NCI-H446 treated with DMSO at 0.1 percent for 48 hours (cell line): ENCODE results near the gene FRMD4A.
"Not testable (repeated sequence)": the region's sequence is repeated elsewhere in the genome, so short reads cannot be mapped to it uniquely, and the experiment has no call there.

Experiments used
- DNase-seq: peaks from one replicate; lab custom pipeline; 2025; lab: John Stamatoyannopoulos, UW

FRMD4A gene

DNA sequence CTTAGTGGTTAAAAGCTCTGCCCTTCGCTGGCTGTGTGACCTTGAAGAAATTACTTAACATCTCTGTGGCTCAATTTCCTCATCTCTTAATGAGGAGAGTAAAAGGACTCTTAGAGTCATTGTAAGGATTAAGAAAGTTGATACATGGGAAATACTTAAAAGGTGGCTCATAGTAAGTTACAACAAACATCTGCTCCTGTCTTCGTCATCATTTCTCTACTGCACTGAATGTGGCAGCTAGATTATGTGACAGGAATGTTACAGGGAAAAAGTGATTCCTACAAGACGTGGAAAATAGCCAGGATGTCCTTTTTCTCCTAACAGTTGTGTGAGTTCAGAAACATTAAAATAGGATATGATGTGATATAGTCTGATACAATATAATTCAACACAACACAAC is 184.7 kb downstream of the FRMD4A start:
- no peak for DNase-seq

GRCh38 chr10:14144451-14144850 is 186.3 kb downstream of the FRMD4A start:
- DNase-seq = no peak

DNA sequence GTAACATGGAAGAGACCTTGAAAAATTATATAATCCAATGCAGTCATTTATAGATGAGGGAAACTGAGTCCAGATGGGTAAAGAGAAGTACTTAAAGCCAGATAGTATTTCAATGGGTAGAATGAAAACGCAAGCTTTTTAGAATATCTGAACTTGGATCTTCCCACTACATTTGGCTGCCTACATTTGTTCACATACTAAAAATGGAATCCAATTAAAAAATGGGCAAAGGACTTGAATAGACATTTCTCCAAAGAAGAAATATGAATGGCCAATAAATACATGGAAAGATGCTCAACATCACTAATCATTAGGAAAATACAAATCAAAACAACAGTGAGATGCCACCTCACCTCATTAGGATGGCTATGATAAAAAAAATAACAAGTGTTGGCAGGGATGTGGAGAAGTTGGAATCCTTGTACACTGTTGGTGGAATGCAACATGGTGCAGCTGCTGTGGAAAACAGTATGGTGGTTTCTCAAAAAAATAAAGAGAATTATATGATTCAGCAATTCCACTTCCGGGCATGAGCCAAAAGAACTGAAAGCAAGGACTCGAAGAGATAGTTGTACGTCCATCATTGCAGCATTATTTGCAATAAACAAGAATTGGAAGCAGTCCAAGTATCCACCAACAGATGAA is 188.0 kb downstream of the FRMD4A start:
- DNase-seq = no peak

- DNase-seq = no peak
Observed at GRCh38 chr10:14141283-14141682, 189.4 kb downstream of the FRMD4A start.

DNA sequence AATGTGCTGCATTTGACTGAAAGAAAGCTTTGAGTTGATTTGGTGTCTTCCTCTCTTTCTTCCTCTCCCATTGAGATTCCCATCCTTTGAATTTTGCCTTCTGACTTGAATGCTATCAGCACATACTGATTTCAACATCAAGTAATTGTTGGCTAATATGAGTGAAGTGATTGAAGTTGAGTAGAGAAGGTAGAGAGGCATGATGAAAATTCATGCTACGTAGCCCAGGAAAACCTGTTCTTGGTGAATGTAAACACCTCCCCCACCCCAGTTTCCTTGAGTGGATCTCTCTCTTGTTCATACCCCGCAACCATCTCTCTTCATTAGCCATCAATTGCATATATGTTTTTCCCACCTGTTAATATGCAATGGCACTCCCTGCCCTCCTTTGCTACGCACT is 193.3 kb downstream of the FRMD4A start:
- no peak for DNase-seq

DNA sequence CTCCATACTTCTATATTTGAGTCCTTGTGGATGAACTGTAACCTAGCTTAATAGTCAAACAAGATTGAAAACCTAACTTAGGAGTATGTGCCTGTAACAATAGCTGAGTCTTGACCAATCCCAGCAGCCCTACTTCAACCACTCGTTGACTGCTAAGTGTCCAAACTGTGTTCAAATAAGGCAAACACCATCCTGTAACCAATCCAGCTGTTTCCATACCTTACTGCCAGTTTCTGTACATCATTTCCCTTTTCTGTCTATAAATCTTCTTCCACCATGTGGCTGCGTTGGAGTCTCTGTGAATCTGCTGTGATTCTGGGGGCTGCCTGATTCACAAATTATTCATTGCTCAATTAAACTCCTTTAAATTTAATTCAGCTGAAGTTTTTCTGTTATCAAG is 195.5 kb downstream of the FRMD4A start:
- not testable (repeated sequence) for DNase-seq

GRCh38 chr10:14134275-14134674 is 196.4 kb downstream of the FRMD4A start:
- DNase-seq = no peak

GRCh38 chr10:14131261-14131960 is 199.3 kb downstream of the FRMD4A start:
- DNase-seq = no peak

DNA sequence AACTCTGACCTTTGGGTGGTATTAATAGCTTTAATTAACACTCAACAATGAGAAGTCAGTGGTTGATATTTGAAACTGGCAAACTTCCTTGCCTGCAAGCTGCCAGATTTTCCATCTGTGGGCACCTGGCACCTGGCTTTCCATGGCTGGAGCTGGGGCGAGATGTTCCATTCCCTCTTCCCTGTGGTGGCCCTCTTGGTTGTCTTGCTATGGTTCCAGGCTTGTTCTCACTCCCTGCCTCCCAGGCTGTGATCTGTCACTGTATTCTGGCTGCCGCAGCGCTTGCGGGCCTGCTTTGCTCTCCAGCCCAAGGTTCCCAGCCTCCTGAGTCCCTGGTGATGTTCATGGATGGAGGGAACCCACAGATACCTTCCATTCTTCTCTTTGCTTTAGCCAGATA is 201.0 kb downstream of the FRMD4A start:
- DNase-seq = no peak

GRCh38 chr10:14128519-14128918 is 202.2 kb downstream of the FRMD4A start:
- no peak for DNase-seq

DNA sequence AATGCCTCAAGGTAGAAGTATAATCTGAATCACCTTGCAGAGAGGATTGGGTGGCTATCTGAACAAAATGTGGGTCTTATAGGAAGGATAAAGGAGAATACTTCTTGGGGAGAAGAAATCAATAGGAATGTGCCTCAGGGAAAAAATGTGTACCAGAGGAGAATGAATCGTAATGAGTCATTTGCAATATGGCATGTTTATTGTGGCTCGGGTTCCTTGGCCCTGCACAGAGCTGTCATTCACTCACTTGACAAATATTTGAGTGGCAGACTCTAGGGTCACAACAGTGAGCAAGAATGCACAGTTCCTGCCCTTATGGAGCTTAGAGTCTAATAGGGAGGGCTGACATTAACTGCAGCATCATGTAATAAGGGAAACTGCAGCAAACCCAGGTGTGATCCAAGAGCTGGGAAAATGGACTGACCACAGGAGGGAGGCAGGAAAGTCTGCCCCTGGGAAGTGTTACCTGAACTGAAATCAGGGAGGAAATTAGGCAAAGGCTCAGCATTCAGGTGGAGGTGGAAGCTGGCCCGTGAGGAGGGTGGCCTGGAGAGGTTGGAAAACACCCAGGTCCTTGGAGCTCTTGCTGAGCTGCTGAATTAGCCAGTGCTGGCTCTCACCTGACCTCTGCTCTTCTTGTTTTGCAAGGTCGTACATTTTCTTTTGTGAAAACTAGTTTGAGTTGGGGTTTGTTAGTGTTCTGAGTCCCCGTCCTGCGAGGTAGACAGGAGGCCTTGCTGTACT is 203.9 kb downstream of the FRMD4A start:
- no peak for DNase-seq

- no peak for DNase-seq
Observed at GRCh38 chr10:14125564-14125963, 205.2 kb downstream of the FRMD4A start.

GRCh38 chr10:14124941-14125340 is 205.8 kb downstream of the FRMD4A start:
- DNase-seq = no peak

DNA sequence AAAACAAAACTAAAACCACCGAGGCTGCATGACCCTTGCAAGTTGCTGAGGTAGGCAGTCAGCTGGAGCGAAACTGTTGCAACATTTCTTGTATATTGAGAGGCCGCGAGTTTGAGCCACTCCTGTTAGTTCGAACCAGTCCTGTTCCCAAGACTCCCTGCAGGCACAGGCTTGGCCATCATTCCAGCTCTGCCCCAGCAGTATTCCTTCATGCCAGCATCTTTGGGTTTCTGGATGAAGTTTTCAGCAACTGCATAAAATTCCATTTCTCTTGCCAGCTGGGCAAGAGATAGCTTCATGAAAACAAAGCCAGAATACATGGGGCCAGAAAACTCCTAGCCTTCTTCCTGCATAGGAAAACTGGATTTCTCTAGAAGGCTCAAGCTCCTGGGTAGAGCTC is 207.6 kb downstream of the FRMD4A start:
- no peak for DNase-seq

GRCh38 chr10:14120812-14121211 is 209.9 kb downstream of the FRMD4A start:
- no peak for DNase-seq

DNA sequence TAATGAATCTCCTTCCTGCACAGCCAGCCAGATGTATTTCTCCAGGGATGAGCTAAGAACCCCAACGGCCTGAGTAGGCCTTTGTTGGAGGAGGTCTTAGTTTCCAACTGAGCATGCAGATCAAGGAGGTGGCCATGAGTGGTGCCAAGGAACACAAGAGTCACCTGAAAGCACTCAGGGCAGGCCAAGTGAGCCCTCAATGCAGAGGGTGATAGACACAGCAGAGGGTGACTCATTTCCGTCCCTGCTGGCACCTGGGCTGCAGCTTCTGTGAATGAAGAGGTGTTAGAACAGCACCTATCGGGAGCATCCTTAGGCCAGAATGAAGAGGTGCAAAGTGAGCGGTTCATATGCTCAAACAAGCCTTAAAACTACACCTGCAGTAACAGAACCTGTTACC is 211.8 kb downstream of the FRMD4A start:
- no peak for DNase-seq

GRCh38 chr10:14116837-14117236 is 213.9 kb downstream of the FRMD4A start:
- DNase-seq = no peak

DNA sequence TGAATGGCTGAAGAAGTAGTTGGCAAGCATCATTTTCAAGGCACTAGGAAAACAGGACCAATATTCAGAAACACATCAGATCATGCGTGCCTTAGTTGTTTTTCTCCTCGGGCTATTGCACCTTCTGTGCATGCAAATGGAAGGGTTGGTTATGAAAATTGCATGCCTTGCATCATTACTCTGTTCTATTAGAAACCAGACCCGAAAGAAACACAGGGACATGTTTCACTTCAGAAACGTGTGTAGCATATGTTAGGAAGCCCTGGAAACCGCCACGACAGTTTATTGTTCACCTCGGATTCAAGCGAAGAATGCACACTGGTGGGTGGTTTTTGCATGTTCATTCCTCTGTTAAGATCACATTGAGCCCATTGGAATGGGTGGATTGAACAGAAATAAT is 214.7 kb downstream of the FRMD4A start:
- DNase-seq = no peak

DNA sequence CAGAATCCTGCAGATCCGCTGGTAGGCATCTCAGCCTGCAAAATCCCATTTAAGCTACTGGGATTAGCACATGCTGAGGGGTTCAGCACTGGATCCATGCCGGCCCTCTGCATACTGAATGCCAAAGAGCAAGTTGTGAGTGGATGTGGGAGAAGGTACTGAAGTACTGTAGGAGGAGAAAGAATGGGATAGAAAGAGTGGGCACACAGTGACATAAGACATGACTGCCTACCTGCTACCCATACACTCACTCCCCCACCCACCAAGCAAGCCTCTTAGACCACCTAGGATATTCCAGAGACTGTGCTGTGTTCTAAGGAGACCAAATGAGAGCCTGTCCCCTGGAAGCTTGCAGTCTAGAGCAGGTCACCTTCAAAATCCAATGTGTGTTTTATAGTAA is 215.9 kb downstream of the FRMD4A start:
- no peak for DNase-seq

DNA sequence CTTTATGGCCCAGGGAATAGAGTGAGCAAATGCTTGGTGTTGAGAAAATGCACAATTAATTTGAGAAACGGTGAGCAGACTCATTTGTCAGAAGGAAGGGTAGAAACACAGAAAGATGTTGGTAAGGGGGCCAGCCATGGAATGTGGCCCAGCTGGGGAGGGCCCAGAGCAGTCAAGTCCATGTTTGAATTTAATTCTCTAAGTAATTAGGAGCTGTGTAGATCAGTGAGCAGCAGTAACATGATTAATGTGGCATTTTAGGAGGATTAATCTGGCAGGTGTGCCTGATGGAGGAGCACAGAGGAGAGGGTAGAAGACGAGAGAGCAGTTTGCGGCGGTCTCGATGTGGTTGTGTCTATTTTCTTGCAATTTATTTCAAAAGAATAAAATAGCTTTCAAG is 218.7 kb downstream of the FRMD4A start:
- DNase-seq = no peak

DNA sequence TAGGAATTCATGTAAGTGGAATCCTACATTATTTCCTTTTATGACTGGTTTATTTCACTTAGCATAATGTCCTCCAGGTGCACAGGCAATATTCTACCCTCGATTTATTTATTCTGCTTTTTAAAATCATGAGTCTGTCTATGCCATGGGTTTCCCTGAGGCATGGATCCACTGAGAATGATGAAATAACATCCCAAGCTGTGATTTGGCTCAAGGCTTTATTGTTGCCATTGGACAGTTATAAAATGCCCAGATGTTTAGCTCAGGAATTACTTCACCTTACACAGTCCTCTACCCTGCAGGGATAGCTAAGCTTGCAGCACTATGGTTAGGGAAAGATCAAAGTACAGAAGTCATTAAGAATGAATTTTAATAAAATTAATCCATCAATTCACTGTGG is 219.5 kb downstream of the FRMD4A start:
- DNase-seq = no peak

GRCh38 chr10:14106828-14107227 is 223.9 kb downstream of the FRMD4A start:
- no peak for DNase-seq

DNA sequence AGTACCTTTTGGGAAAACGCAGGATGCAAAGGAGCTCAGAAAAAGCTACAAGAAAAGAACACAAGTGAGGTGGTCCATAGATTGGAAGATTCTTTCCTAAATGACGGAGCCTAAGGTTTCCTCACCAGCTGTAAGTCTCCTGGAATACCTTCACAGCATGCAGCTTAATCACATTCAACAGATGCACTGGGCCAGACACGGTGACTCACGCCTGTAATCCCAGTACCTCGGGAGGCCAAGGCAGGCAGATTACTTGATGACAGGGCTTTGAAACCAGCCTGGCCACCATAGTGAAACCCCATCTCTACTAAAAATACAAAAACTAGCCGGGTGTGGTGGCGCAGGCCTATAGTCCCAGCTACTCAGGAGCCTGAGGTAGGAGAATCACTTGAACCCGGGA is 228.7 kb downstream of the FRMD4A start:
- DNase-seq = no peak
